ENCODE results near the gene XYLT1.

DNA sequence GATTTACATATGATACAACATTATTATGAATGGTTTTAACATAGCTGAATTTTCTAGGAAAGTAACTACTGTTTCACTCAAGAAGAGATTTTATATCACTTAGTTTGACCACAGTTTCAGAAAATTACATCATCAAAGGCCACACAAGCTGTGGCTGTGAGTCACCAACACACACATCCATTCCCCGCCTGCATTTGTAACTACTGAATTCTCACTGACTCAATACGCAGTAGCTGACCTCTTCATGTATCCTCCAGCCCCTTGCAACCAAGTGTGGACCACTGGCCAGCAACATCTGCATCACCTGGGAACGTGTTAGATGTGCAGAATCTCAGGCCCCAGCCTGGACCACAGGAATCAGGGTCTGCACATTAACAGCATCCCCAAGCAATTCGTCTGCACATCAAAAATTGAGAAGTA is 197.6 kb downstream of the XYLT1 start:
- TF ChIP-seq POLR2AphosphoS5 (IDR thresholded peaks at IDR 0.05; ENCODE audit: low read depth, low read length) (no peak), RAD21 (IDR thresholded peaks at IDR 0.05; ENCODE audit: low read length) (no peak)
- TF ChIP-seq, protein P1, sequence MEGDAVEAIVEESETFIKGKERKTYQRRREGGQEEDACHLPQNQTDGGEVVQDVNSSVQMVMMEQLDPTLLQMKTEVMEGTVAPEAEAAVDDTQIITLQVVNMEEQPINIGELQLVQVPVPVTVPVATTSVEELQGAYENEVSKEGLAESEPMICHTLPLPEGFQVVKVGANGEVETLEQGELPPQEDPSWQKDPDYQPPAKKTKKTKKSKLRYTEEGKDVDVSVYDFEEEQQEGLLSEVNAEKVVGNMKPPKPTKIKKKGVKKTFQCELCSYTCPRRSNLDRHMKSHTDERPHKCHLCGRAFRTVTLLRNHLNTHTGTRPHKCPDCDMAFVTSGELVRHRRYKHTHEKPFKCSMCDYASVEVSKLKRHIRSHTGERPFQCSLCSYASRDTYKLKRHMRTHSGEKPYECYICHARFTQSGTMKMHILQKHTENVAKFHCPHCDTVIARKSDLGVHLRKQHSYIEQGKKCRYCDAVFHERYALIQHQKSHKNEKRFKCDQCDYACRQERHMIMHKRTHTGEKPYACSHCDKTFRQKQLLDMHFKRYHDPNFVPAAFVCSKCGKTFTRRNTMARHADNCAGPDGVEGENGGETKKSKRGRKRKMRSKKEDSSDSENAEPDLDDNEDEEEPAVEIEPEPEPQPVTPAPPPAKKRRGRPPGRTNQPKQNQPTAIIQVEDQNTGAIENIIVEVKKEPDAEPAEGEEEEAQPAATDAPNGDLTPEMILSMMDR (IDR thresholded peaks at IDR 0.05), result no peak

All from SK-N-SH (cell line).